GM12873 (cell line): Measurements from ENCODE around the gene PPP1R12A.

Source experiments
- TF ChIP-seq, protein P1 (sequence below): IDR thresholded peaks from 2 replicates; pipeline ENCODE4 v1.5.1; 2012; ENCODE audit warnings: low read depth, mild to moderate bottlenecking, moderate library complexity, low read length, control low read depth; ENCODE audit not compliant: insufficient read depth; ENCODE audit errors: missing control alignments

PPP1R12A gene

DNA sequence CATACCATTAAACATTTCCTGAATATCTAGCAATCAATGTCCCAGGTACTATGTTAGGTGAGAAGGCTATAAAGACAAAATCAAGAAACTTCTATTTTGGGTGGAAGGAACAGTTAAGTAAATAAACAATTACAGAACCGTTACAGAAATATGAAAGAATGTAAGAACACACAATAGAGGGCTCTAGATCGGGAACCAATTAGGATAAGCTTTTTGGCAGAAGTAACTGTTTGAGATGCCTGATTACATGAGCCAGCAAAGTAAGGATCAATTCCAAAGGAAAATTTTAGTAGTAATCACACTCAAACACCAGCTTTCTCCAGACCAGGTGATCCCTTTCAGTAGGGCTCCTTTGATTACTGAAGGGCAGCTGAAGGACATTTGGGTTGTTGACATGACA, 33.9 kb downstream of the PPP1R12A start:
- TF ChIP-seq, protein P1, sequence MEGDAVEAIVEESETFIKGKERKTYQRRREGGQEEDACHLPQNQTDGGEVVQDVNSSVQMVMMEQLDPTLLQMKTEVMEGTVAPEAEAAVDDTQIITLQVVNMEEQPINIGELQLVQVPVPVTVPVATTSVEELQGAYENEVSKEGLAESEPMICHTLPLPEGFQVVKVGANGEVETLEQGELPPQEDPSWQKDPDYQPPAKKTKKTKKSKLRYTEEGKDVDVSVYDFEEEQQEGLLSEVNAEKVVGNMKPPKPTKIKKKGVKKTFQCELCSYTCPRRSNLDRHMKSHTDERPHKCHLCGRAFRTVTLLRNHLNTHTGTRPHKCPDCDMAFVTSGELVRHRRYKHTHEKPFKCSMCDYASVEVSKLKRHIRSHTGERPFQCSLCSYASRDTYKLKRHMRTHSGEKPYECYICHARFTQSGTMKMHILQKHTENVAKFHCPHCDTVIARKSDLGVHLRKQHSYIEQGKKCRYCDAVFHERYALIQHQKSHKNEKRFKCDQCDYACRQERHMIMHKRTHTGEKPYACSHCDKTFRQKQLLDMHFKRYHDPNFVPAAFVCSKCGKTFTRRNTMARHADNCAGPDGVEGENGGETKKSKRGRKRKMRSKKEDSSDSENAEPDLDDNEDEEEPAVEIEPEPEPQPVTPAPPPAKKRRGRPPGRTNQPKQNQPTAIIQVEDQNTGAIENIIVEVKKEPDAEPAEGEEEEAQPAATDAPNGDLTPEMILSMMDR: no peak

DNA sequence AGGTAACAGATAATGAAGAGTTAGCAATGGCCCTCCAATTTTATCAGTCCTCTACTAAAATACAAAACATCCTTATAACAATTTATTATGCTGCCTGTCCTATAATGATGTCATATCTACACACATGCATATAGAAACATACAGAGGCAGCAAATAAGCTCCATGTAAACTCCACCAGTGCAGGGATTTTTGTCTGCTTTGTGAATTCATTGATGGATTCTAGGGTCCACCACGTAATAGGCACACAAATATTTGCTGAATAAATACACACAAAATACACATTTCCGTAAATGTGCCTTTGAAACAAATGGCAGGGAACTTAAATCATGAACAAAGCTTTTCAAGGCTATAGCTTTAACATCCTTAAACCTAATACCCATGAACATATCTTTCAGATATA, 34.7 kb downstream of the PPP1R12A start:
- TF ChIP-seq, protein P1: no peak

DNA sequence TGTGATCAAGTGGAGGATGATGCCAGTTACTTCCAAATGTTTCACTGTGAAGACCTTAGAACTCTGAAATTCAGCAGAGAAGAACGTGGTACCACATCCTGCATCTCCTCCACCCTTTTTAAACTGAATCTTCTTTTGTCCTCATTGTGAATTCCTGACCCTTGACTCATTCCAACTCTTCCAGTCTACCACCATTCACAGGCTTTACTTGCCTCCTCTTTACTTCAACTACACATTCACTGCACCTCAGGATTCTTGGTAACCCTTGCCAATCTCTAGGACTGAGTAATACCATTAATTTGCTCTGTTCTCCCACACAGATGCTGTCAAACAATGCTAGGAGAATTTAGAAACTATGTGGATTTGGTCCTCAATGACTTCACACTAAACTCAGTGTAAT, 37.3 kb downstream of the PPP1R12A start:
- TF ChIP-seq, protein P1: no peak

DNA sequence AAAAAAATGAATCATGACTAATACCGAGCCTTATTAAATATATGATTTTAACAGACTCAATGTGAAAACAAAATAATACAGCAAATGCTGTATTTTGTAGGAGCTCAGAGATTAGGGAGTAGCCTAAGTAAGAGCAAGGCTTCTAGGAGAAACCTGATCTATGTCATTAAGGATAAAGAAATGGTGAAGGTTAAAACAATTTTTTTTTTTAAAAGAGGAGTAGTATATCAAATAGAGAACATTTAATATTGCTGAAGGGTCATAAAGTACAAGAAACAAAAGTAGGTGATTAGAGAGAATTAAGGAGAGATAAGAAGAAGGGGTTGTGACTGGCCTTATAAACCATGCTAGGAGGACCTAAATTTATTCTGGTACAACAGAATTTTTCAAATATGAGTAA, 39.1 kb downstream of the PPP1R12A start:
- TF ChIP-seq, protein P1: no peak

DNA sequence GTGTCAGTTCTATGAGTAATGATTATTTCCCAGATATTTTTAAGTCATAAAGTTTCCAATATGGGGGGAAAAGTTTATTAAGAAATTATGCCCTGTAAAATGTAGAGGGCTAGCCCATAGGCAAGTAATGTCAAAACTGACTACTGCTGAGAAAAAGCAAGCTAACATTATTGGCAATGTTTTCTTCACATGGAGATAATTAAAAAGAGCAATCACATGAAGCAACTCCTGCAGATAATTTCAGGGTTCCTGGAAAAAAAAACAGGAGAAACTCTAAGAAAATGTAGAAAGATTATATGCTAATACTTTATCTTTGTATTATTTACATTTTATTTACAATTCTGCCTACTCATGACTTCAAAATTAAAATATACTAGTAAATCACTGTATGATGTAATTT, 39.8 kb downstream of the PPP1R12A start:
- TF ChIP-seq, protein P1: no peak

DNA sequence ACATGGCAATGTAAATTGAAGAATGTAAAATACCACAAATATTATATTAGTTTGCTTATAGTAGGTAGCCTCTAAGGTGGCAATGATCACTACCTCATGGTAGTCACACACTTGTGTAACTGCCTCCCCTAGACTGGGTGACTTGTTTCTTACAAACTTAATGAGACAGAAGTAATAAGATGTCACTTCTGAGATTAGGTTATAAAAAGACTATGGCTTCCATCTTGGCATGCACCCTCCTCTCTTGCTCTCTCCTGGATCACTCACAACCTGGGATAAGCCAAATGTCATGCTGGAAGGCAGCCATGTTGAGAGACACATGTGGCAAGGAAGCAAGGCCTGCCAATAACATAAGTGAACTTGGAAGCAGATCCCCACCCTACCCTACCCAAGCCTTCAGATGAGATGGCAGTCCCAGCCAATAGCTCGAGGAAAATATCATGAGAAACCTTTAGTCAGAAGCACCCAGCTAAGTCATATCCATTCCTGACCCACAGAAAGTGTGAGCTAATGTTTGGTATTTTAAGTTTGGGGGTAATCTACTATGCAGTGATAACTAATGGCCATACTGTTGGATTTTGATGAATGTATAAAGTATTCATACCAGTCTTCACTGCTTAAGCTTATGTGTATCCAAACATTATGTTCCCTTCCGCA, 43.3 kb downstream of the PPP1R12A start:
- TF ChIP-seq, protein P1: no peak

DNA sequence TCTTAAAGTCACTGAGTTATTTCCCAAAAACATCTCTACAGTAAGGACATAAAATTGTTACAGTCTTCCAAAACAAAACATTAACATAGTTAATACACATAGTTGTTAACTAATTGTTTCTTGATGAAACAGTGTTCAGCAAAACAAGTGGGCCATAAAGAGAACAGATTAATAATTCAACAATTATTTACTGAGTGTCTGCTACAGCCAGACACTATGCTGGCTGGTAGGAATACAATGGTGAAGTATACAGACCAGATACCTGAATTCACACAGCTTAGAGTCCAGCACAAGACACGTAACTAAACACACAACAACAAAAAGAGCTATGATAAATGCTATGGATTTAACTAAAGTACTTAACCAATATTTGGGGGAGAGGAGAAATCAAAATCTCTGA, 47.0 kb downstream of the PPP1R12A start:
- TF ChIP-seq, protein P1: no peak
